HL-60/S4 treated with phorbol 12-myristate 13-acetate at 8.2 ng/mL for 4 days and 3 days (cell line): ENCODE results near the gene KRT81.
"Not testable (repeated sequence)": the region's sequence is repeated elsewhere in the genome, so short reads cannot be mapped to it uniquely, and the experiment has no call there.

Experiments used
- in situ Hi-C: fragments of 300-500 bp; cut with MboI; formaldehyde crosslinking; loops from 2 replicates; pipeline ENCODE4 v1.15.0; 2022; ENCODE audit warnings: low sequenced_read_pairs

Gene KRT81

DNA sequence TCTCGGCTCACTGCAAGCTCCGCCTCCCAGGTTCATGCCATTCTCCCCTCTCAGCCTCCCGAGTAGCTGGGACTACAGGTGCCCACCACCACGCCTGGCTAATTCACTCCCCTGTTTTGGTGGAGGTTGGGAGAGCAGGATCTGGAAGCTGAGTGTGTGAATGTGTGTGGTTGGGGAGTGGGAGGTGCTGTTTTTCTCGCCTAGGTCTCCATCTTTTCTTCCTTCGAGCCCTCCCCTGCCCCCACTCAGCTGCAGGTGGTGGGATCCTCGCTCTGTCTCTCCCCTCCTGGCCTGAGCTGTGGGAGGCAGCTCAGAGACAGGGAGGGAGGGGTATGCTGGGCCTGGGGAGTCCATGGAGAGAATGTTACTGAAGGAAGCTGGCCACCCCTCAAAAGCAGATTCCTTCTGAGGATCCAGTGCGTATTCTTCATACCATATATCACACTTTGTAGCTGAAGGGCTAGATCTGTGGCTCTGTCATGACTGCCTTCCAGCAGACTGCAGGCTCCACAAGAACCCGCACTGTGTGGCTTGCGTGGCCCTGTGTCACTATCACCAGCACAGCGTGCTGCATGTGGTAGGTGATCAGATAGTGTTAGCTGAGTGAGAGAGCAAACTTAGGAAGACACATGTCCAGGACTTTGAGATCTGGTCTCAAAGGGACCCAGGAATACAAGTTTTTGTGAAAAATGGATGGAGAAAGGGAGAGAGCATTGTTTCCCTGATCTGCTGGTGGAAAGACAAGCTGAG, 27.1 kb upstream of the KRT81 start:
- in situ Hi-C loops = no loop called here

DNA sequence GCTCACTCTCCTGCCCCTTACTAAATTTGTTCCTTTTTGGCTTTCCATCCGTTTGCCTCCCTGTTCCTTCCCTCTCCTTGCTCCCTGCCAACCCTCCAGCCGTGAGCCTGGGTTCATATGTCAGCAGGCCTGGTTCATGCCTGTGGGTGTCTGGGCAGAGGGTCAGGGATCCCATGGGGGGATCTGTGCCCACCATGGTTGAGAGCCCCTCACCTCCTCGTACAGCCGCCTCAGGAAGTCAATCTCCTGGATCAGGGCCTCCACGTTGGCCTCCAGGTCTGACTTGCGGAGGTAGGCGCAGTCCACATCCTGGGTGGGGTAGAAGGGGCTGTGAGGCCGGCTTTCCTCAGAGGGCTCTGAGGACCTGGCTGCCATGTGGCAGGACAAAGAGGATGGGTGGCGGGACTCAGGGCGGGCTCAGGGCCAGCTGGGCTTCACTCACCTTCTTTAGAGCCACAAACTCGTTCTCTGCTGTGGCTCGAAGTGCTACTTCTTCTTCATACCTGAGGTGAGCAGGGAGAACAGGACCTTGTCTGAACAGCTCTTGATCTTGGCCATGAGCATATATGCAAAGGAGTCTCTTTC, 26.2 kb upstream of the KRT81 start:
- in situ Hi-C loops = no loop called here

DNA sequence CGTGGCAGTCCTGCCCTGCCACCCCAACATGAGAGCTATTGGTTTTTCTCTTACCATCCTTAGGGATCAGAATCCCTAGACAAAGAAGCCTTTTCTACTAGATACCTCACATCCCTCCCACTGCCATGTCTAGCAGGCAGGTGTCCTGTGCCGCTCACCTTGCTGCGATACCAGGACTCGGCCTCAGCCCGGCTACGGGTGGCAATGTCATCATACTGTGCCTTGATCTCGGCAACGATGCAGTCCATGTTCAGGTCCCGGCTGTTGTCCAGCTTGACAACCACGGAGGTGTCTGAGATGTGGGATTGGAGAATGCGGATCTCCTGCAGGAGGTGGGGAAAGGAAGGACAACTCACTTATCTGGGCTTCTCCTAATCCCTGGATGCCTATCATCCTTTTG, 25.4 kb upstream of the KRT81 start:
- in situ Hi-C loops = no loop called here

DNA sequence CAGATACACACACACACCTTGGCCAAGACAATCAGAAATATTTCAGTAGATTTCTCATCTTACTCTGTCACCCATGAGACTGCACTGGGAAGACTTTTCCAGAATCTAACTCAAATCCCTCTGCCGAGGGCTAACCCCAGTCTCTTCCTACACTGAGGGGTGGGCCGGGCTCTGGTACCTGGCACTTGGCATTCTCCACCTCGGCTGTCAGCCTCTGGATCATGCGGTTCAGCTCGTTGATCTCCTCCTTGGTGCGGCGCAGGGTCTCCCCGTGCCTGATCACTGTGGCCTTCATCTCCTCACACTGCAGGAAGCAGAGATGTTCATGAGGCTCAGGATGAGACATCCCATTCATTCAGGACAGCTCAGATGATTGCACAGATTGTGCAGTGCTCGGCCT, 25.0 kb upstream of the KRT81 start:
- in situ Hi-C loops = no loop called here

DNA sequence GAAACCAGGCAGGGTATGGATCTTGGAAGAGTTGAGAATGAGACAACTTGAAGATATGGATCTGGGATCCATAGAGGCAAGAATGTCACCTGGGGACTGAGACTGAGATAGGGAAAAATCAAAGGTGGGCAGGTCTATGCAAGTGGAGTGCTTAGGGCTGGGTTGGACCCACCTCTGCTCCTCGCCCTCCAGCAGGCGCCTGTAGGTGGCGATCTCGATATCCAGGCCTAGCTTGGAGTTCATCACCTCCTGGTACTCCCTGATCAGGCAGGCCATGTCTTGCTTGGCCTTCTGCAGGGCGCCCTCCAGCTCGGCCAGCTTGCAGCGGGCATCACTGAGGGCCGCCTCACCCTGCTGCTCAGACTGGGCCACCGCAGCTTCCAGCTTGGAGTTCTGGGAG, 24.4 kb upstream of the KRT81 start:
- in situ Hi-C loops = not testable (repeated sequence)

DNA sequence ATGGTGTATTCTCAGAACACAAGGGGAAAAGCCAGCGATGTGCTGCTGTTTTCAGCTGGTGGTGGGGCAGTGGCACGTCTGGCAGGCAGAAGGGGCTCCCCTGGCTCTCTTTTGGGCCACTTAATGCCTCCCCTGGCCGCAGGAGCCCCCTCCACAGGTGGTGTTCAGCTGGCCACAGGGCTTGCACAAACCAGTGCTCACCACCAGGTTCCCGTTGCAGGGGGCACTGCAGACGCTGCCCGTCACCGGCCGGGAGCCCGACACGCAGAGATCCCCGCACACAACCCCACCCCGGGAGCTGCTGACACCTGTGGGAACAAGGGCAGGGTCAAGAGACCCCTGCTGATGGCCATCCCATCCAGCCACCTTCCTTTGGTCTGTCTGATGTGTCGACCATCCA, 23.2 kb upstream of the KRT81 start:
- in situ Hi-C loops = no loop called here

DNA sequence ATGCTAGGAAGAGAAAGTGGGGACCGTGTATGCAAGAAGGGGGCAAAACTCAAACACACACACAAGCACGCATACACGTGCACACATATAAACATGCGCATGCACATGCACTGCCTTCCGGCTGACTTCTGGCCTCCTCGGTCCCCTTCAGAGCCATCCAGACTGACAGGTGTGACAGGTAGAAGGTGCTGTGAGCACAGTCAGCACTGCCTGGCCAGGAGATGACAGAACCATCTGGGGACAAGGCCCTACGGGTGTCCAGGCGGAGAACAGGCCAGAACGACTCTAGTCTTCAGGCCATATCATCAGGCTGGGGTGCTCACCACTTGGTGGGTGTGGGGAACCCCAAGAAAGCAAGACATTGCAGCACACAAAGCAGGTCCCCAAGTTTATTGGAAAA, 22.6 kb upstream of the KRT81 start:
- in situ Hi-C loops = no loop called here

DNA sequence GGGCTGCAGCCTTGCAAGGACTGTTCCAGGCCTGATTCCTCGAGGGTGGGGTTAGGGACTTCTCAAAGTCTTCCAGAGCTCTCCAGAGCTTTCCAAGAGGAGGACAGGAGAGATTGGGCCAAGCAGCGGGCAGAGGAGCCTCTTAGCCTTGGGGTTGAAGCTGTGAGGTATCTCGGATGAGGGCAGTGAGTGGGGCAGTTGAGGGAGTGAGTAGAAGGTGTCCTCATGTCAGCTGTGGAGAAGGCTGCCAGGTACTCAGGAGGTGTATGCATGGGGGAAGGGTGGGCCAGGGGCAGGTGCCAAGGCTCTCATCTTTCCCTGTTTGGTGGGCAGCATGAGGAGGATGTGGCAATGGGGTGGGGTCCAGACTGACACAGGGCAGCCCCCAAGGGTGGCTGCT, 22.1 kb upstream of the KRT81 start:
- in situ Hi-C loops = no loop called here

DNA sequence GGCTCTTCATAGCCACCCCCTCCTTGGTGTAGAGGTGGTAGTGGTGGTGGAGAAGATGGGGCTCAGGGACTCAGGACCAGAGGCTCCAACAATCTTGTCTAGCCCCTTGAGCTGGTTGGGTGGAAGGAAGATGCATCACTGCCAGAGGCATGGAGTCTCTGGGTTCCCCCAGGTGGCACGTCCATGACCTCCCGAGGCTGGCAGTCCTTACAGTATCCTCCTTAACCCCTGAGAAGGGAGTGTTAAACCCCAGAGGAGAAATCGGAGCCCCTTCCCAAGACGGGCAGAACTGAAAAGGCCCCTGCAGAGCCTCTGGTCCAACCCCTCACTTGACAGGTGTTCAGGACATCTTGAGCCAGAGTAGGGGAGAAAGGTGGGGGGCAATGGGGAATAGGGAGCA, 20.8 kb upstream of the KRT81 start:
- in situ Hi-C loops = no loop called here

DNA sequence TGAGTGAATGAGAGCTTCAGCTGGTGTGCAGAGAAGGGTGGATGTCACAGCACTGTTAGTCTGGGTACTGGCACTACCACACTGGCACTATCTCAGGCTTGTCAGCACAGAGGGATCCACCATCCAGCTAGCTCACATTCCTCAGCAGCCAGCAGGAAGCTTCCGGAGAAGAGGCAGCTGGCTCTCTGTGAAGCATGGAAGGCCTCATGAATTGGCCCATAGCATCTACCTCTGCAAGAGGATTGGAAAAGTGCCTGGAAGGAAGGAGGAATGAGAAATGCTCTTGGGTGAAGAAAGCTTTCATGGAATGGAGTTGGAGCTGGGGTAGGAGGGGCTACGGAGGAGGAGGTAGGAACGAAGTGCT, 19.9 kb upstream of the KRT81 start:
- in situ Hi-C loops = no loop called here

DNA sequence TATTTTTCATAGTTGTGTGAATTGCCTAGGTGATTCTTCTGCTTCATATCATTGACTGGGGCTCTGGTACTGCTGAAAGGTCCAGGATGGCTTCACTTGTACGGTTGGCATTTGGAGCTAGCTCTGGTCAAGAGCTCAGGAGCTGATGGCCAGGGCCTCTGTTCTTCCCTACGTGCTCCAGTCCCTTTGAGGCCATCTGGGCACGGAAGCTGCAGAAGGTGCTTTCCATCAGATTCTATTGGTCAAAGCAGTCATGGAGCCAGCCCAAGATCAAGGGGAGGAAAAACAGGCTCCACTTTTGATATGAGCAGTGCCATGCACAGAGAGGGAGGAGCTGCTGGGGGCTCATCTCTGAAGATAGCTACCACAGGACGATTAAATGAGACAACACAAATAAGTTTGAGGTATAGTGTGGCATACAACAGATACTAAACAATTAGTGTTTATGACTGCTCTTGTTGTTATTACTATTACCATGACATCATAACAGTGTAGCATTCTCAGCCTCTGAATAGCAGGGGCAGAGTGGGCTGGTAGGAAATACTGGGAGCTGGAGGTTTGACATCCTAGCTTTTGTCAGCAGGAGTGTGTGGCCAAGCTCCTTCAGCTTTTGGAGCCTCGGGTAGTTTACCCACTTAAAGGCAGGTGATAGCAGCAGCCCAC, 19.4 kb upstream of the KRT81 start:
- in situ Hi-C loops = no loop called here

DNA sequence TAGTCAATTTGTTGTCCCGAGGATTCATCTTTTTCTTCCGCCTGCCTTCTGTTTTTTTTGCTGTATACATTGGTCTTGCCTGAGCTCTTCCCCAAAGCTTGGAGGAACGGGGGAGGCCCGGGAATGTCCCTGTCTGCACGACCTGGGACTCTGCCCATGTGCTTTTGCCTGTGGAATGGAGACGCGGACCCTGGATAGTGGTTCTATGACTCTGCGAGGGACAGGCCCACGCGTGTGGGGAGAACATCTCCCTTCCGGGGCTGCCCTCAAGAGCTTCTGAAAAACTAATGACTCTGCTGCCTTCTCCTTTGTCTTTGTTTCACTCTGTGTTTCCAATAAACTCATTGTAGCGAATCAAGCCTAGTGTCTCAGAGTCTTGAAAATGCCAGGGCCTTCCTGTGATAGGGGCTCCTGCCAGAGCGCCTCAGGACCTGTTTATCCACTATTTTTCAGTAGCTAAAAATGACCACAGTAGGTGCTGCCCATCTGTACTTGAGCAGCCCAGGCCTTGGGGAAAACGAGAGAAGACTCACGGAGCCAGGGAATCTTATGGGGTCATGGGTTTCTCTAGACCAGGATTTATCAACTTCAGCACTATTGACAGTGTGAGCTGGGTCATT, 17.6 kb upstream of the KRT81 start:
- in situ Hi-C loops = no loop called here

DNA sequence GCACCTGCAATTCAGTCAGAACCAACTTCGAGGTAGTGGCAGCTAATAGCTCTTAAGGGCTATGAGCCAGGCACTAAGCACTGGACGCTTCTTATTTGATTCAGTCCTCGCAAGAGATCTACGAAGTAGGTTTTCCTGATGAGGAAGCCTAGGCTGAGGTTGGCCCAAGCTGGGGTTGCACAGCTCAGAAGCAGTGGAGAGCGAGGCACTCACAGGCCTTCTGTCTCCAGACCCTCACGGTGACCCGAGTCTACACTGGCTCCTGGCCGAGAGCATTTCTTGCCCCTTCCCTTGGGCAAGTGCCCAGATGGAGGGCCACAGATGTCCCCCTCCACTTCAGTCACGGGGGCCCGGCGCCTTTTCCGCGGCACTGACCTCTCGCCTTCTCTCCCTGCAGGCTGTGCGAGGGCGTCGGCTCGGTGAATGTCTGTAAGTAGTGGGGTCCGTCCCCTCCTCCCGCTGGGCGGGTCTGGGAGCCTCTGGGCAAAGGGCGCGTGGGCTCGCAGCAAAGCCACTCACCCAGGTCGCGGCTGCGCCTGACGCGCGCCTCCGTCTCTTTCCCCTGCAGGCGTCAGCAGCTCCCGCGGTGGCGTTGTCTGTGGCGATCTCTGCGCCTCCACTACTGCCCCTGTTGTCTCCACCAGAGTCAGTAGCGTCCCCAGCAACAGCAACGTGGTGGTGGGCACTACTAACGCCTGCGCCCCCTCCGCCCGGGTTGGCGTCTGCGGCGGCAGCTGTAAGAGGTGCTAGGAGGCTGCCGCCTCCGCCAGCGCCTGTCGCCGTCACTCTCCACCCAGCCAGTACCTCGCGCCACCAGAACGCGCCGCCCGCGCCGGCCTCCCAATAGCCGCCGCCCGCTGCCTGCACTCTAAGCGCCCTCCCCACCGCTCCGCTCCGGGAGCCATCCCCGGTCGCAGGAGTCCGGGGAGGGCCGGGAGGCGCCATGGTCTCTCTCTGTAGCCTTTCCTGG, 16.8 kb upstream of the KRT81 start:
- in situ Hi-C loops = no loop called here

DNA sequence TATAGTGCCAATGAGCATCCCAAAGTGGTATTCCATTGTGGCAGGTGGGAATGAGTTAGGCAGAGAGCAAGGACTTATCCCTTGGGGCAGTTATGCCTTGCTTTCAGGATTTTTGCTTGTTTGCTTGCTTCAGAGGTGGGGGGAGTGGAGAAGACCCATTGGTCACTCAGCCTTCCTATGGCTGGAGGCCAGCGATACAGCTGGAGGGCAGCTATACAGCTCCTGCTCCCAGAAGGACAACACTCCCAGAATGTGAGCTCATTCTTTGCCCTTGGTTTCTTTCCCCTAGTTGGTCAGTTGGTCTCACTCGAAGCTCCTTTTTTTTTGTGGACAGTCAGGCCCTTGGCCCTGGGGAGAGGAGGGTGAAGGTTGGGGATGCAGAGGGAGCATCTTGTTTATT, 15.4 kb upstream of the KRT81 start:
- in situ Hi-C loops = no loop called here

DNA sequence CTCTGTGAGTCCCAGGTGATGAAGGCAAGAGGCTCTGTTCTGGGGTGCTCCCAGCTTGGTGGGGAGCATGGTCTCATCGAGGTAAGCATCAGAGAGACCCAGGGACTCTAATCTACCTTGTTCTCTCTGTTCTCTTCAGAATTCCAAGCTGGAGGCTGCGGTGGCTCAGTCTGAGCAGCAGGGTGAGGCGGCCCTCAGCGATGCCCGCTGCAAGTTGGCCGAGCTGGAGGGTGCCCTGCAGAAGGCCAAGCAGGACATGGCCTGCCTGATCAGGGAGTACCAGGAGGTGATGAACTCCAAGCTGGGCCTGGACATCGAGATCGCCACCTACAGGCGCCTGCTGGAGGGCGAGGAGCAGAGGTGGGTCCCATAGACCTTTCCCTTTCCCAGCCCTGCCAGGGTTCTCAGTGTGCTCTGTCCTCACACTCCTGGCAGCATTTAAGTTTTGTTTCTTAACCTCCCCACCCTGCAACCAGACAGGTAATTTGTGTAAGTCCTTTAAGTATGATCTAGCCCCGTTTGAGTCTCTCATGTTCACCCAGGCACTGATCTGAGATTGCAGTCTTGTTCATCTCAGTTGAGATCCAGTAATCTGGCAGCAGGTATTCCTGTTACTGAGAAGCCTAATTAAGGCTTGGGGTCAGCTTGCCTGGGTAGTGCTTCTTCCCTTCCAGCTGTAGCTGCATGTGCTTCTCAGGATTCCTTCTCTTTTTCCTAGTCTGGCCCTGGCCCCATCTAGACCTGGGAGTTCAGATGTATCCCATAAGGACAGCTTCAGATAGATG, 14.8 kb upstream of the KRT81 start:
- in situ Hi-C loops = no loop called here

DNA sequence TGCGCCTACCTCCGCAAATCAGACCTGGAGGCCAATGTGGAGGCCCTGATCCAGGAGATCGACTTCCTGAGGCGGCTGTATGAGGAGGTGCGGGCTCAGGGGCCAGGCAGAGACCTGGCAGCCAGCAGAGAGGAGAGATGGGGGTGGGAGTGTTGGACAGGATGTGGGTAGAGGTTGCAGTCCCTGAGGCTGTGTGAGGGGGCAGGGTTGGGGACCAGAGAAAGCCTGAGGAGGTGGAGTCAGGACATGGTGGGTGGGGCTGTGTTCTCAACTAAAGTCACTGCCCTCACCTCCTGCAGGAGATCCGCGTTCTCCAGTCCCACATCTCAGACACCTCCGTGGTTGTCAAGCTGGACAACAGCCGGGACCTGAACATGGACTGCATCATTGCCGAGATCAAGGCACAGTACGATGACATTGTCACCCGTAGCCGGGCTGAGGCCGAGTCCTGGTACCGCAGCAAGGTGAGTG, 13.6 kb upstream of the KRT81 start:
- in situ Hi-C loops = not testable (repeated sequence)

DNA sequence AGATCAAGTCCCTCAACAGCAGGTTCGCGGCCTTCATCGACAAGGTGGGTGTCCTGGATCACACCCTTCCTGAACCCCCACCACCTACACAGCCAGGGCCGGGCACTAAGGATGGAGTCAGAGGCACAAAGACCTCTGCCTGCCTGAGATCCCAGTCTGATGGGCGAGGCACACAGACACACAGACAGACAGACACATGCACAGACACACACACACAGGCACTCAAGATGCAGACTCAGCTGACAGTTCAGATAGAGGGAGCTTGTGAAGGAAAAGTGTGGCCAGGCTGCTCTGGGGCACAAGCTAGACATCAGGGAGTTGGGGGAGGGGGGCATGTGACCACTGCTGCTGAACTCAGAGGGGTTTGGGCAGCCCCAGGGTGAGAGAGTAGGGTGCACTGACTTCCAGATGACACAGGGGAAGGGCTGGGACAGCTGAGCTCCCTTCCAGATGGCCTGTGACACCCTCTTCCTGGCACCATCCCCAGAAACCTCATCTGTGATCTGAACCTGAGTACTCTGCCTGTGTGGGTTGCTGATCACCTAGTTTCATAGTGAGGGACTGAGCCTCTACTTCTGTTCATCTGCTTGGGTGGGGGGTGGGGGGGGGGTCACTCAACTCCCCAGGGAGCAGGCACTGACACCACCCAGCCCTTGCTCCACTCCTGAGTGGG, 11.0 kb upstream of the KRT81 start:
- in situ Hi-C loops = not testable (repeated sequence)

DNA sequence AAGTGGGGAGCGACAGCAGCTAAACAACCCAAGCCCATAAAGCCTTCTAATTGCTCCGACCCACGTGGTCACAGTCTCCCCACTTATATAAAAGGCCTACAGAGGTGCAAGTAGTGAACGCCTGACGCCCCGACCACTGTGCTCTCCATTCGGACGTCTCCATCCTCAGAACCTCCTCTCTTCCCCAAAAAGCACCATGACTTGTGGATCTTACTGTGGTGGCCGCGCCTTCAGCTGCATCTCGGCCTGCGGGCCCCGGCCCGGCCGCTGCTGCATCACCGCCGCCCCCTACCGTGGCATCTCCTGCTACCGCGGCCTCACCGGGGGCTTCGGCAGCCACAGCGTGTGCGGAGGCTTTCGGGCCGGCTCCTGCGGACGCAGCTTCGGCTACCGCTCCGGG, 10.4 kb upstream of the KRT81 start:
- in situ Hi-C loops = not testable (repeated sequence)
